GM06990 (cell line): ENCODE measurements around the gene TPO.
"Not testable (repeated sequence)": the region's sequence is repeated elsewhere in the genome, so short reads cannot be mapped to it uniquely, and the experiment has no call there.

Experiments used
- DNase-seq: peaks from one replicate; pipeline ENCODE4 v3.0.0-alpha.2; 2011; ENCODE audit not compliant: insufficient read length; ENCODE audit errors: extremely low read depth
- H3K27me3 ChIP-seq: replicated peaks from 2 replicates; pipeline ENCODE4 v1.6.0; 2011; ENCODE audit warnings: low read length; ENCODE audit not compliant: control insufficient read depth, insufficient read depth
- H3K36me3 ChIP-seq: 2 replicates; pipeline ENCODE4 v1.5.1; 2011; ENCODE audit warnings: low read length; ENCODE audit not compliant: control insufficient read depth, insufficient read depth
- H3K4me3 ChIP-seq: replicated peaks from 2 replicates; pipeline ENCODE4 v1.5.1; 2011; ENCODE audit warnings: low read depth, mild to moderate bottlenecking, control low read depth, low read length
- TF ChIP-seq, protein P1 (sequence below): IDR thresholded peaks from 2 replicates; pipeline ENCODE4 v1.5.1; 2011; ENCODE audit warnings: low read length, control low read depth, mild to moderate bottlenecking, inconsistent platforms; ENCODE audit not compliant: insufficient read depth, poor library complexity, severe bottlenecking

Gene TPO

DNA sequence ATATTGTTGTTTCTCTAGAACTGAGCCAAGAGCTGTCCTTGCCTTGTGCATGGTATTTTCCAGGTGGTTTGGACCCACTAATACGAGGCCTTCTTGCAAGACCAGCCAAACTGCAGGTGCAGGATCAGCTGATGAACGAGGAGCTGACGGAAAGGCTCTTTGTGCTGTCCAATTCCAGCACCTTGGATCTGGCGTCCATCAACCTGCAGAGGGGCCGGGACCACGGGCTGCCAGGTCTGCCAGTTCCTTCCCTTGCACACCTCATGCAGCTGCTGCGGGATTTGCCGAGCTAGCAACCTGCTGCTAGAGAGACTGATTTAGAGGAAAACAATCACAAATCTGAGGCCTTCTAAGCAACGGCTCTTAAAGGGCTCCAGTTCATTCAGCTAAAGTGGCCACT is 74.5 kb downstream of the TPO start:
- no peak for DNase-seq
- Histone ChIP-seq H3K36me3 (no peaks in the 10 kb centered on the region), H3K4me3 (no peak overlapping the region), H3K27me3 (no peaks in the 10 kb centered on the region)
- TF ChIP-seq, protein P1, sequence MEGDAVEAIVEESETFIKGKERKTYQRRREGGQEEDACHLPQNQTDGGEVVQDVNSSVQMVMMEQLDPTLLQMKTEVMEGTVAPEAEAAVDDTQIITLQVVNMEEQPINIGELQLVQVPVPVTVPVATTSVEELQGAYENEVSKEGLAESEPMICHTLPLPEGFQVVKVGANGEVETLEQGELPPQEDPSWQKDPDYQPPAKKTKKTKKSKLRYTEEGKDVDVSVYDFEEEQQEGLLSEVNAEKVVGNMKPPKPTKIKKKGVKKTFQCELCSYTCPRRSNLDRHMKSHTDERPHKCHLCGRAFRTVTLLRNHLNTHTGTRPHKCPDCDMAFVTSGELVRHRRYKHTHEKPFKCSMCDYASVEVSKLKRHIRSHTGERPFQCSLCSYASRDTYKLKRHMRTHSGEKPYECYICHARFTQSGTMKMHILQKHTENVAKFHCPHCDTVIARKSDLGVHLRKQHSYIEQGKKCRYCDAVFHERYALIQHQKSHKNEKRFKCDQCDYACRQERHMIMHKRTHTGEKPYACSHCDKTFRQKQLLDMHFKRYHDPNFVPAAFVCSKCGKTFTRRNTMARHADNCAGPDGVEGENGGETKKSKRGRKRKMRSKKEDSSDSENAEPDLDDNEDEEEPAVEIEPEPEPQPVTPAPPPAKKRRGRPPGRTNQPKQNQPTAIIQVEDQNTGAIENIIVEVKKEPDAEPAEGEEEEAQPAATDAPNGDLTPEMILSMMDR = no peak

DNA sequence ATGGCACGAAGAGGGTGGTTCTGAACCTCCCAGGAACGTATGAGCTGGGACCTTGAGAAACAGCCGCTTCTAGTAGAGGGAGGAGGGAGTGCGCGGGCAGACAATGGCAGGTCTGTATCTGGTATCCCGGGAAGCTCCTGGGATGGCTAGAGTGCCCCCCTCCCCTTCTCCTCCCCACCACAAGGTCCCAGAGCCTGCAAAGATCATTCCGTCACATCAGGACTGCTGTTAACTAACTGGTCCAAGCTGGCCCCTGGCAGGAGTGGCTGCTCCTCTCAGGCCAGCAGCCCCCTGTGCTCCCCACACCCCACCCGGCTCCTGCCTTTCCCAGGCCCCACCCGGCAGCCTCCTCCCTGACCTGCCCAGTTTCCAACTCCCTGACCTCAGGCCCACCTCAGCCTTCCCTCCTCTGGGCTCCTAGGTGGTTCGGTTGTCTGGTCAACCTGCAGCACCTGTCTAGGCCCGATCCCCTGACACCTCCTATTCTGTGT is 75.0 kb downstream of the TPO start:
- H3K27me3 ChIP-seq = no peaks in the 10 kb centered on the region
- DNase-seq = no peak
- TF ChIP-seq, protein P1 = no peak
- H3K36me3 ChIP-seq = no peaks in the 10 kb centered on the region
- no peak overlapping the region for H3K4me3 ChIP-seq

DNA sequence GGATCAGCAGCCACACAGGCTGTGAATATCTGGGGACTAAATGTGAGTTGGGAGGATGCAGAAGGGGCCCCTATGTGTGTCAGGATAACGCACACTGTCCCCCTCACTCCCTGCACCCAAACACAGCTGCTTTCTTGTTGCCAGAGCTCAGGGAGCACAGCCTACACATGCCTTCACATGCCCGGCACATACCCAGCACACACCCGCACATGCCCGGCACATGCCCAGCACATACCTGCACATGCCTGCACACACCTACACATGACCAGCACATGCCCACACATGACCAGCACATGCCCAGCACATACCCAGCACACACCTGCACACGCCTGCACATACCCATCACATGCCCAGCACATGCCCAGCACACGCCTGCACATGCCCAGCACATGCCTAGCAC is 75.6 kb downstream of the TPO start:
- no peaks in the 10 kb centered on the region for H3K27me3 ChIP-seq
- TF ChIP-seq, protein P1 = no peak
- H3K36me3 ChIP-seq = no peaks in the 10 kb centered on the region
- no peak overlapping the region for H3K4me3 ChIP-seq
- DNase-seq = no peak

DNA sequence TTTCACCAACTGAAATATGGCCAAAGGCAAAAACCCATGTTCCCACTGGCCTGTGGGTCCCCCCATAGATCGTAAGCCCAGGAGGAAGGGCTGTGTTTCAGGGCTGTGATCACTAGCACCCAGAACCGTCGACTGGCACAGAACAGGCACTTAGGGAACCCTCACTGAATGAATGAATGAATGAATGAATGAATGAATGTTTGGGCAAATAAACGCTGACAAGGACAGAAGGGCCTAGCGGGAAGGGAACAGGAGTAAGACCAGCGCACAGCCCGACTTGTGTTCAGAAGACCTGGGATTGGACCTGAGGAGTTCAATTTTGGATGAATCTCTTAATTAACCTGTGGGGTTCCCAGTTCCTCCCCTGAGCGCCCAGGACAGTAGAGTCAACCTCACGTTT is 76.2 kb downstream of the TPO start:
- Histone ChIP-seq H3K4me3 (no peak overlapping the region), H3K36me3 (no peaks in the 10 kb centered on the region), H3K27me3 (no peaks in the 10 kb centered on the region)
- TF ChIP-seq, protein P1 = no peak
- no peak for DNase-seq

DNA sequence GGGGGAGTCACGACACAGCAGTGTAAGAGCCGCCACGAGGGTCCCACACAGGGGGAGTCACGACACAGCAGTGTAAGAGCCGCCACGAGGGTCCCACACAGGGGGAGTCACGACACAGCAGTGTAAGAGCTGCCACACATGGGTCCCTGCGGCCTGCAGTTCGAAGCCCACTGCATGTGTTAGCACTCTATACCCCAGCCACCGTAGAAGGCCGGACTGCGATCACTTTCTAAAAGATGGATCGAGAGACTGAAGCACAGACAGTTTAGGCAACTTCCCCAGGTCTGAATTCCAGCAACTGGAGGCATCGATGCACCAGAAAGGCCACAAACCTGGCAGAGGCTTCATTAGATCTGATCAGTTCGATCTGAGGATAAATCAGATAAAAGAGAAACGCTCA is 77.1 kb downstream of the TPO start:
- not testable (repeated sequence) for H3K4me3 ChIP-seq, H3K36me3 ChIP-seq, DNase-seq, H3K27me3 ChIP-seq

DNA sequence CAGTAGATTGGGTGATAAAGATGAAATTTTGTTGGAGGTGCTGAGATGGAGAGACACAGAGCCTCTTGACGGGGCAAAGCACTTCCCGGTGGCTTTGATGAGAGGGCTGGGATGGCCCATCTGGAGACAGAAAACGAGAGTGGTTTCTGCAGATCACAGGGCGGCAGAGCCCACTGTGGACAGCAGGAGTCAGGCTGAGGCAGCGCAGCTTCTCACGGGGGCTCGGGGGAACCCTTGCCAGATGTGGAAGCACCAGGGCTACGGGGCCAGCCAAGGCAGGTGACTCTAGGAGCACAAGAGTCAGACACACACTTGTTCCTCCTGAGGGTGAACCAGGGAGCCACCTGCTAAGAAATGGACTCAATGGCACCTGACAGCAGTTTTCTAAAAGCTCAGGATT is 78.5 kb downstream of the TPO start:
- H3K27me3 ChIP-seq = no peaks in the 10 kb centered on the region
- H3K4me3 ChIP-seq = no peak overlapping the region
- no peaks in the 10 kb centered on the region for H3K36me3 ChIP-seq
- TF ChIP-seq, protein P1 = no peak
- no peak for DNase-seq

DNA sequence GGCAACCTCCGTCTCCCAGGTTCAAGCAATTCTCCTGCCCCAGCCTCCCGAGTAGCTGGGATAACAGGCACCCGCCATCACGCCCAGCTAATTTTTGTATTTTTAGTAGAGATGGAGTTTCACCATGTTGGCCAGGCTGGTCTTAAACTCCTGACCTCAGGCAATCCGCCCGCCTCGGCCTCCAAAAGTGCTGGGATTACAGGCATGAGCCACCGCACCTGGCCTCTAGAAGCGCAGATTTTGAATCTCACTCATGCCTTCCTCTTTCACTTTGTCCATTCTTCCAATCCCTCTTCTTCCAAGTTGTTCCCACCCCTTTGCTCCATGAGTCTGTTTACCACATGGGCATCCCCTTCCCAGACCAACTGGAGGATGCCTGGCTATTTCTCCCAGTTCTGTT is 79.0 kb downstream of the TPO start:
- not testable (repeated sequence) for H3K27me3 ChIP-seq, H3K36me3 ChIP-seq, H3K4me3 ChIP-seq, DNase-seq
